Eye (tissue), 1 donor: ENCODE data around the gene KIF26B.
"Not testable (repeated sequence)": the region's sequence is repeated elsewhere in the genome, so short reads cannot be mapped to it uniquely, and the experiment has no call there.

ENCODE experiments used
- DNase-seq: peaks from one replicate; pipeline ENCODE4 v3.0.0-alpha.2; 2015

The KIF26B gene

GRCh38 chr1:245690156-245690690 is 535.4 kb downstream of the KIF26B start:
- no peak for DNase-seq

- DNase-seq = no peak
These were observed 536.3 kb downstream of the KIF26B start for GRCh38 chr1:245690946-245691541.

- no peak for DNase-seq
These were observed 537.1 kb downstream of the KIF26B start for GRCh38 chr1:245691897-245692296.

- DNase-seq = no peak
These were observed 537.5 kb downstream of the KIF26B start for GRCh38 chr1:245692318-245692717.

GRCh38 chr1:245693116-245693793 is 538.5 kb downstream of the KIF26B start:
- no peak for DNase-seq

GRCh38 chr1:245693941-245694752 is 539.4 kb downstream of the KIF26B start:
- peak; percentile 52 for DNase-seq

- DNase-seq = peak; percentile 52
These were observed 540.0 kb downstream of the KIF26B start for GRCh38 chr1:245694753-245695195.

- DNase-seq = no peak
These were observed 540.4 kb downstream of the KIF26B start for GRCh38 chr1:245695211-245695610.

GRCh38 chr1:245695701-245696100 is 540.9 kb downstream of the KIF26B start:
- not testable (repeated sequence) for DNase-seq

GRCh38 chr1:245698116-245698515 is 543.3 kb downstream of the KIF26B start:
- DNase-seq = no peak

- DNase-seq = no peak
These were observed 544.1 kb downstream of the KIF26B start for GRCh38 chr1:245698860-245699259.

GRCh38 chr1:245700631-245701030 is 545.8 kb downstream of the KIF26B start:
- DNase-seq = no peak

- no peak for DNase-seq
These were observed 546.8 kb downstream of the KIF26B start for GRCh38 chr1:245701631-245702030.

GRCh38 chr1:245702346-245702745 is 547.6 kb downstream of the KIF26B start:
- no peak for DNase-seq

GRCh38 chr1:245704341-245704740 is 549.6 kb downstream of the KIF26B start:
- no peak for DNase-seq

GRCh38 chr1:245704765-245705164 is 550.0 kb downstream of the KIF26B start:
- DNase-seq = no peak

- no peak for DNase-seq
These were observed 553.2 kb downstream of the KIF26B start for GRCh38 chr1:245707941-245708340.

GRCh38 chr1:245710961-245711903 is 556.4 kb downstream of the KIF26B start:
- DNase-seq = no peak

GRCh38 chr1:245714027-245714426 is 559.2 kb downstream of the KIF26B start:
- DNase-seq = not testable (repeated sequence)

GRCh38 chr1:245715291-245715701 is 560.5 kb downstream of the KIF26B start:
- no peak for DNase-seq

GRCh38 chr1:245715970-245716369 is 561.2 kb downstream of the KIF26B start:
- DNase-seq = no peak

- DNase-seq = no peak
These were observed 561.8 kb downstream of the KIF26B start for GRCh38 chr1:245716561-245716960.
